Measurements from ENCODE around the gene GPR151. TPM values are rescaled to one million over a fixed set of nuclear protein-coding genes. Genes with fewer than 3 reads are reported as not detected.

Gene GPR151
- total RNA-seq, 1 donor from 2014 or later: not detected

GRCh38 chr5:146529984-146530383 lies 14.0 kb upstream of the GPR151 start:
- Mint-ChIP-seq H3K4me1 (ENCODE audit: low read depth, unreplicated experiment) (no peaks in the 10 kb centered on the region), H3K36me3 (ENCODE audit: unreplicated experiment) (no peaks in the 10 kb centered on the region), H3K9me3 (ENCODE audit: unreplicated experiment) (no peaks in the 10 kb centered on the region), H3K4me3 (ENCODE audit: unreplicated experiment) (no peak overlapping the region), H3K27ac (ENCODE audit: unreplicated experiment) (no peak overlapping the region), H3K27me3 (ENCODE audit: unreplicated experiment) (peaks cover 3% of the 10 kb centered on the region)
- no peak for TF ChIP-seq CTCF (IDR thresholded peaks at IDR 0.05; ENCODE audit: partially characterized antibody, unreplicated experiment)
- no peak for DNase-seq

DNA sequence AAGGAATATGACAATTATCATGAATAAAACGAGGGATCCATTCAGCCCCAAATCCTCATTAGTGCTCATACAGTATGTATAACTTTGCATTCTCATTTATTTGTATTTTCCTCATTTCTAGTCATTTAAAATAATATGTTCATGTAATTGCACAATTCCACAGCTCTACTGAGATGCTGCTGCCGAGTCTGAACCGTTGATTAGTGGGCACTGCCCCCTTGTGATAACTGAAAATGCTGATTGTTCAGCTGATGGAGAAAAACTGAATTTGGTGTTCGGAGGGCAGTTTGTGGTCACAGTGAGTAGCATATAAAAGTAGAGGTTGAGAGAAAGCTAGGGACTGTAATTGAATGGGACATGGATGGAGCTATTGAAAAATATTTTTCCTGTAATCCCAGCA lies 12.2 kb upstream of the GPR151 start:
- H3K27ac Mint-ChIP-seq (ENCODE audit: unreplicated experiment): no peak overlapping the region
- no peaks in the 10 kb centered on the region for H3K36me3 Mint-ChIP-seq (ENCODE audit: unreplicated experiment)
- DNase-seq: no peak
- no peaks in the 10 kb centered on the region for H3K9me3 Mint-ChIP-seq (ENCODE audit: unreplicated experiment)
- peaks cover 3% of the 10 kb centered on the region for H3K27me3 Mint-ChIP-seq (ENCODE audit: unreplicated experiment)
- H3K4me1 Mint-ChIP-seq (ENCODE audit: low read depth, unreplicated experiment): no peaks in the 10 kb centered on the region
- no peak for TF ChIP-seq CTCF (IDR thresholded peaks at IDR 0.05; ENCODE audit: partially characterized antibody, unreplicated experiment)
- H3K4me3 Mint-ChIP-seq (ENCODE audit: unreplicated experiment): no peak overlapping the region

DNA sequence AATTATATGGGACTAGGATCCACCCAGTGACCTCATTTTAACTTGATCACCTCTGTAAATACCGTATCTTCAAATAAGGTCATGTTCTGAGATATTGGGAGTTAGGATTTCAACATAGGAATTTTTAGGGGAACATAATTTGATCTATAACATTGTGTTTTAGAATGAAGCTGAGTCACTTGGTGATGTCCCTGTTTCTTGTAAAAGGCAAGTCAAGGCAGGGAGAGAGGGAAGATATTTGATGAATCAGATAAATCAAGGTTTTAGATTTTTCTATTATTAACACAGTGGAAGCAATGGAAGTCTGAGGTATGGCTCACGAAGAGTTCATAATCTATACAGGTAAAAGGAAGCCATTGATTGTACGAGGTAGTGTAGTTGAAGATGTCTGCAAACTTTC lies 11.8 kb upstream of the GPR151 start:
- H3K36me3 Mint-ChIP-seq (ENCODE audit: unreplicated experiment): no peaks in the 10 kb centered on the region
- H3K27me3 Mint-ChIP-seq (ENCODE audit: unreplicated experiment): peaks cover 2% of the 10 kb centered on the region
- H3K4me1 Mint-ChIP-seq (ENCODE audit: low read depth, unreplicated experiment): no peaks in the 10 kb centered on the region
- no peaks in the 10 kb centered on the region for H3K9me3 Mint-ChIP-seq (ENCODE audit: unreplicated experiment)
- H3K4me3 Mint-ChIP-seq (ENCODE audit: unreplicated experiment): no peak overlapping the region
- no peak for DNase-seq
- TF ChIP-seq CTCF (IDR thresholded peaks at IDR 0.05; ENCODE audit: partially characterized antibody, unreplicated experiment): no peak
- H3K27ac Mint-ChIP-seq (ENCODE audit: unreplicated experiment): no peak overlapping the region

DNA sequence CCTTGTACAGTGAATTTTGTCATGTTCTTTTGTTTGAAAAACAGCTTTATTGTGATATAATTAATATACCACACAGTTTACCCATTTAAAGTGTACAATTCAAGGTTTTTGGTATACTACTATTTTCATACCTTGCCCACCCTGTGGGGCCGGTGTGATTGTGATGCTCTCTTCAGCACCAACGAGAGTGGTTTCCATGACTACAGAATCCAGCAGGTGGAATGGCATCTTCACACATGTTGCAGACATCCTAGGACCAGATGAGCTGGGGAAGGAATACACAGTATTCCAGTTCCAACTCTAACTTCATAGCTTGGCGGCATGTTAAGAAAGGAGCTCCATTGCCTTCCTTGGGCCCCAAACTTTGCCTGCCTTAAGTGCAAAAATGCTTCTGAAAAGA lies 7.7 kb upstream of the GPR151 start:
- no peak overlapping the region for H3K4me3 Mint-ChIP-seq (ENCODE audit: unreplicated experiment)
- TF ChIP-seq CTCF (IDR thresholded peaks at IDR 0.05; ENCODE audit: partially characterized antibody, unreplicated experiment): no peak
- H3K27ac Mint-ChIP-seq (ENCODE audit: unreplicated experiment): no peak overlapping the region
- H3K4me1 Mint-ChIP-seq (ENCODE audit: low read depth, unreplicated experiment): no peaks in the 10 kb centered on the region
- no peaks in the 10 kb centered on the region for H3K36me3 Mint-ChIP-seq (ENCODE audit: unreplicated experiment)
- no peaks in the 10 kb centered on the region for H3K27me3 Mint-ChIP-seq (ENCODE audit: unreplicated experiment)
- DNase-seq: no peak
- H3K9me3 Mint-ChIP-seq (ENCODE audit: unreplicated experiment): peaks cover 2% of the 10 kb centered on the region

DNA sequence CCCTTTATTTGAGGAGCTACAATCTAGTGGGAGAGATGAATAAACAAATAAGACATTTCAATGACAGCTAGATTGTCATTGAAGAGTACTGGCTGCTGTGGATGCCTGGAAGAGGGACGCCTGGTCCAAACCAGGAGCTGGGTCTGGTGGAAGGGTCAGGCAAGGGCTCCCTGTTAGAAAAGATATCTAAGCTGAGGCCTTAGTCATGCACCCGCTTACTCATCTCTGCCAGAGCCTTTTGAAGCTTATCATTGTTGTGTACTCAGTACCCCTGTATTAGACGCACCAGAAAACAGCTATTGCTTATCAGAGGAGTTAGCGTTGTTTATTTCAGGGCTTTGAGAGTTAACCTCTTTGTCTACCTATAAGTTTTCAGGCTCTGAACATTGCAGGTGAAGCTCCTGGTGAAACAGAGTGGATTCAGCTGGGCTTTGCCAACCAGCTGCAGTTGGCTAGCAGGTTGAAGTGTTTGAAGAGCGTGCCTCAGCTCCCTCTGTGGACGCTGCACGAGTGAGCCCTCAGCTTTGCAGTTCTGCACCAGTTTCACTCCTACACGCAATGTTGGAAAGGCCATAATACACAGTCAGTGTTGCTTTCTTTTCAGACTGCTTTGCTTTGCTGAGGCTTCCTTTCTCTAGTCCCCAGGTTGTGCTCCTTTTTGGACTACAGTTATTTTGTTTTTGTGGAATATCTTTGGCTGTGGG lies 5.6 kb upstream of the GPR151 start:
- no peak for DNase-seq
- no peaks in the 10 kb centered on the region for H3K36me3 Mint-ChIP-seq (ENCODE audit: unreplicated experiment)
- no peak overlapping the region for H3K4me3 Mint-ChIP-seq (ENCODE audit: unreplicated experiment)
- peaks cover 6% of the 10 kb centered on the region for H3K4me1 Mint-ChIP-seq (ENCODE audit: low read depth, unreplicated experiment)
- H3K9me3 Mint-ChIP-seq (ENCODE audit: unreplicated experiment): peaks cover 2% of the 10 kb centered on the region
- no peaks in the 10 kb centered on the region for H3K27me3 Mint-ChIP-seq (ENCODE audit: unreplicated experiment)
- no peak for TF ChIP-seq CTCF (IDR thresholded peaks at IDR 0.05; ENCODE audit: partially characterized antibody, unreplicated experiment)
- H3K27ac Mint-ChIP-seq (ENCODE audit: unreplicated experiment): no peak overlapping the region

Data from glutamatergic neuron (in vitro differentiated cells).